ENCODE data around the gene SLC12A6. TPM values are rescaled to one million over a fixed set of nuclear protein-coding genes. Genes with fewer than 3 reads are reported as not detected.
A peak's percentile ranks its signal among the peaks of the same experiment; 100 is the strongest.
"Not testable (repeated sequence)": the region's sequence is repeated elsewhere in the genome, so short reads cannot be mapped to it uniquely, and the experiment has no call there.

Gene SLC12A6
- total RNA-seq, result 10 to 100 TPM; 17.3 to 35.1 (median 24.9) TPM
- 1 to 10 TPM; 6.1 to 7.0 TPM for polyA plus RNA-seq
- long read RNA-seq, donor 1, partial matches to known transcripts, result 2 of 3 reads
- long read RNA-seq, donor 1, other reads (novel, unspliced or antisense), result 1 of 3 reads
- long read RNA-seq, donor 2, full-length matches to known transcripts, result 2 of 6 reads
- long read RNA-seq, donor 2, partial matches to known transcripts, result 1 of 6 reads
- long read RNA-seq, donor 2, other reads (novel, unspliced or antisense), result 3 of 6 reads
- long read RNA-seq, donor 3, full-length matches to known transcripts, result 2 of 8 reads
- long read RNA-seq, donor 3, partial matches to known transcripts, result 3 of 8 reads
- long read RNA-seq, donor 3, other reads (novel, unspliced or antisense), result 3 of 8 reads

- WGBS, 4 donors, result 0 to 1% (median 0%) methylated on average over 4 to 78 of the region's 78 CpGs
- H3K4me1 ChIP-seq, result peaks cover 0 to 74% (median 46%) of the 10 kb centered on the region in 12 donors
- intact Hi-C loops (cut with DNase I), result loop anchor here in 4 of 10 donors (1.0 to 10.0 kb wide), 6 partner anchors 19 to 273 kb away; partner anchors contain the start of genes EMC4 (in 1 of the 4), EMC7 (in 1 of the 4) and PGBD4 (in 1 of the 4)
These were observed at the start of gene SLC12A6 for GRCh38 chr15:34337557-34338306. SLC12A6 (minus strand) TSS chr15:34337781; CDS start chr15:34336680, 1,101 bp downstream.

GRCh38 chr15:34381829-34382521, 44.4 kb upstream of the SLC12A6 start:
- DNase-seq; H3K36me3 ChIP-seq; H3K27ac ChIP-seq; H3K4me1 ChIP-seq; H3K9me3 ChIP-seq; H3K27me3 ChIP-seq; H3K4me3 ChIP-seq; intact Hi-C loops (cut with DNase I): not testable (repeated sequence)
- ATAC-seq, result peak; percentile 41 to 85 (median 76)
- WGBS, 4 donors, result no CpG with 5 or more reads among the region's 19 CpGs

More at GRCh38 chr15:34337557-34338306, at the start of gene SLC12A6:
- Histone ChIP-seq H3K9me3 (no peaks in the 10 kb centered on the region), H3K4me3 (peak within 1 kb of the TSS; percentile 70 to 95 (median 88)), H3K27ac (peak within 1 kb of the TSS; percentile 67 to 97 (median 94)), H3K36me3 (peaks cover 0 to 30% (median 18%) of the 10 kb centered on the region in 9 donors), H3K27me3 (no peaks in the 10 kb centered on the region)
- TF ChIP-seq CTCF (IDR thresholded peaks at IDR 0.05), result no peak
- peak in 1 of 2 donors; percentile 95 for TF ChIP-seq POLR2A (IDR thresholded peaks at IDR 0.05)
- DNase-seq, result peak; percentile 92 to 96 (median 93)
- peak; percentile 93 to 98 (median 96) for ATAC-seq

- ATAC-seq; DNase-seq; H3K4me1 ChIP-seq; H3K27ac ChIP-seq; H3K4me3 ChIP-seq; H3K27me3 ChIP-seq; H3K36me3 ChIP-seq; H3K9me3 ChIP-seq; intact Hi-C loops (cut with DNase I): not testable (repeated sequence)
- WGBS, 4 donors, result 62 to 84% (median 75%) methylated on average over 4 of the region's 4 CpGs
These were observed 42.9 kb upstream of the SLC12A6 start for GRCh38 chr15:34380491-34380890.

GRCh38 chr15:34376856-34377255, 39.3 kb upstream of the SLC12A6 start:
- Histone ChIP-seq H3K36me3 (peaks cover 0 to 5% (median 0%) of the 10 kb centered on the region in 9 donors), H3K27ac (no peak overlapping the region), H3K4me3 (no peak overlapping the region), H3K4me1 (no peaks in the 10 kb centered on the region), H3K9me3 (no peaks in the 10 kb centered on the region), H3K27me3 (no peaks in the 10 kb centered on the region)
- intact Hi-C loops (cut with DNase I), result no loop called here
- 93 to 97% (median 95%) methylated on average over 2 of the region's 2 CpGs for WGBS, 4 donors
- ATAC-seq, result no peak
- no peak for DNase-seq
- TF ChIP-seq CTCF (IDR thresholded peaks at IDR 0.05) (no peak), POLR2A (IDR thresholded peaks at IDR 0.05) (no peak)

GRCh38 chr15:34375541-34375940, 38.0 kb upstream of the SLC12A6 start:
- ATAC-seq; H3K27ac ChIP-seq; H3K36me3 ChIP-seq; intact Hi-C loops (cut with DNase I); H3K27me3 ChIP-seq; DNase-seq; H3K4me1 ChIP-seq; H3K9me3 ChIP-seq; H3K4me3 ChIP-seq: not testable (repeated sequence)
- 90 to 100% (median 97%) methylated on average over 2 of the region's 2 CpGs for WGBS, 4 donors

All from heart left ventricle (tissue), 16 donors.